LHCN-M2 (cell line): ENCODE measurements around the gene WAS. TPM values are rescaled to one million over a fixed set of nuclear protein-coding genes. Genes with fewer than 3 reads are reported as not detected.
A peak's percentile ranks its signal among the peaks of the same experiment; 100 is the strongest.

Source experiments
- DNase-seq: peaks from one replicate; pipeline ENCODE4 v3.0.0-alpha.2; 2012; ENCODE audit warnings: low read depth
- total RNA-seq: library from RNA; depleted of rRNA; stranded (reverse); fragments of >200 nt; gene quantifications from 2 replicates; pipeline ENCODE4 v1.2.3, GENCODE V29; 2014; rRNA removed

The WAS gene
- total RNA-seq, 1 experiment from 2014 or later = not detected

GRCh38 chrX:48711929-48712505, 28.4 kb downstream of the WAS start:
- DNase-seq = no peak

- DNase-seq = no peak
Observed at GRCh38 chrX:48713847-48714246, 30.2 kb downstream of the WAS start.

- peak; percentile 50 for DNase-seq
Observed at GRCh38 chrX:48714573-48714972, 31.0 kb downstream of the WAS start.

- DNase-seq = peak; percentile 85
Observed at GRCh38 chrX:48715072-48715471, 31.5 kb downstream of the WAS start.

GRCh38 chrX:48715876-48716502, 32.4 kb downstream of the WAS start:
- DNase-seq = peak; percentile 56

- no peak for DNase-seq
Observed at GRCh38 chrX:48719958-48720357, 36.4 kb downstream of the WAS start.

- no peak for DNase-seq
Observed at GRCh38 chrX:48720577-48721250, 37.1 kb downstream of the WAS start.

- no peak for DNase-seq
Observed at GRCh38 chrX:48721916-48722315, 38.3 kb downstream of the WAS start.

- DNase-seq = no peak
Observed at GRCh38 chrX:48726596-48726995, 43.0 kb downstream of the WAS start.

GRCh38 chrX:48728653-48729052, 45.1 kb downstream of the WAS start:
- DNase-seq = no peak

GRCh38 chrX:48736303-48736702, 52.7 kb downstream of the WAS start:
- DNase-seq = no peak

- no peak for DNase-seq
Observed at GRCh38 chrX:48736878-48737212, 53.2 kb downstream of the WAS start.

GRCh38 chrX:48737213-48737938, 53.8 kb downstream of the WAS start:
- DNase-seq = peak; percentile 95

- DNase-seq = no peak
Observed at GRCh38 chrX:48737940-48738339, 54.3 kb downstream of the WAS start.

Other genes with a start within 250 kb of the WAS start
- 2.9 and 4.4 TPM in 2 replicates for gene SLC38A5, start 213.5 kb upstream of the WAS start, total RNA-seq
- 136 and 152 TPM in 2 replicates for gene FTSJ1, start 207.6 kb upstream of the WAS start, total RNA-seq
- gene PORCN, start 174.8 kb upstream of the WAS start, total RNA-seq = 100 and 122 TPM in 2 replicates
- gene EBP, start 162.0 kb upstream of the WAS start, total RNA-seq = 37.7 and 41.8 TPM in 2 replicates
- 9.2 and 9.7 TPM in 2 replicates for gene TBC1D25, start 144.1 kb upstream of the WAS start, total RNA-seq
- 162 and 170 TPM in 2 replicates for gene RBM3, start 109.3 kb upstream of the WAS start, total RNA-seq
- gene WDR13, start 86.3 kb upstream of the WAS start, total RNA-seq = 131 and 133 TPM in 2 replicates
- gene SUV39H1, start 12.9 kb downstream of the WAS start, total RNA-seq = 13.0 and 14.8 TPM in 2 replicates
- gene GLOD5, start 77.9 kb downstream of the WAS start, total RNA-seq = not detected in 2 replicates
- gene GATA1, start 102.8 kb downstream of the WAS start, total RNA-seq = not detected in 2 replicates
- gene HDAC6, start 118.3 kb downstream of the WAS start, total RNA-seq = 49.1 and 71.2 TPM in 2 replicates
- gene ERAS, start 142.7 kb downstream of the WAS start, total RNA-seq = not detected in 2 replicates
- gene PCSK1N, start 151.8 kb downstream of the WAS start, total RNA-seq = 1.8 and 3.2 TPM in 2 replicates
- 36.6 and 41.2 TPM in 2 replicates for gene TIMM17B, start 214.0 kb downstream of the WAS start, total RNA-seq
- 43.9 and 53.2 TPM in 2 replicates for gene PQBP1, start 214.1 kb downstream of the WAS start, total RNA-seq
- 25.4 and 30.4 TPM in 2 replicates for gene SLC35A2, start 227.8 kb downstream of the WAS start, total RNA-seq
- 8.8 and 10.7 TPM in 2 replicates for gene PIM2, start 235.2 kb downstream of the WAS start, total RNA-seq